Stimulated activated CD4-positive, alpha-beta T cell treated with anti-CD3 and anti-CD28 coated beads, Interleukin-15, amount 100 ng/mL, for 1 hour (primary cell): ENCODE results near the gene FAM47E.
"Not testable (repeated sequence)": the region's sequence is repeated elsewhere in the genome, so short reads cannot be mapped to it uniquely, and the experiment has no call there.

Experiments used
- DNase-seq, 2 donors: peaks; one replicate each; pipeline ENCODE4 v3.0.0-alpha.2; 2020; ENCODE audit warnings: low read depth in 1 of 2, low spot score in 1 of 2

FAM47E gene

DNA sequence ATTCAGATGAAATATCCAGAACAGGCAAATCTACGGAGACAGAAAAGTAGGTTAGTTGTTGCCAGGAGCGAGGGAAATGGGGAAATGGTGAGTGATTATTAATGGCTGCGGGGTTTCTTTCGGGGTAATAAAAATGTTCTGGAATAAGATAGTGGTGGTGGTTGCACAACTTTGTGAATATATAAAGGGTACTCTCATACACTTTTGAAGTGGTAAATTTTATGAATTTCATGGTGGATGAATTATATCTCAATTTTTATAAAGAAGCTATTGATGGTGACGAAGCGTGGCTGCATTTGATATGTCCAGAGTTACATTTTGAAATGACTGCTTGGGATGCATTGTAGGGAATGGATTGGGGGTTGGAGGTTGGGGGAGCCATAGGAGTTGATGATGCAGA lies 16.3 kb downstream of the FAM47E start:
- no peak for DNase-seq

DNA sequence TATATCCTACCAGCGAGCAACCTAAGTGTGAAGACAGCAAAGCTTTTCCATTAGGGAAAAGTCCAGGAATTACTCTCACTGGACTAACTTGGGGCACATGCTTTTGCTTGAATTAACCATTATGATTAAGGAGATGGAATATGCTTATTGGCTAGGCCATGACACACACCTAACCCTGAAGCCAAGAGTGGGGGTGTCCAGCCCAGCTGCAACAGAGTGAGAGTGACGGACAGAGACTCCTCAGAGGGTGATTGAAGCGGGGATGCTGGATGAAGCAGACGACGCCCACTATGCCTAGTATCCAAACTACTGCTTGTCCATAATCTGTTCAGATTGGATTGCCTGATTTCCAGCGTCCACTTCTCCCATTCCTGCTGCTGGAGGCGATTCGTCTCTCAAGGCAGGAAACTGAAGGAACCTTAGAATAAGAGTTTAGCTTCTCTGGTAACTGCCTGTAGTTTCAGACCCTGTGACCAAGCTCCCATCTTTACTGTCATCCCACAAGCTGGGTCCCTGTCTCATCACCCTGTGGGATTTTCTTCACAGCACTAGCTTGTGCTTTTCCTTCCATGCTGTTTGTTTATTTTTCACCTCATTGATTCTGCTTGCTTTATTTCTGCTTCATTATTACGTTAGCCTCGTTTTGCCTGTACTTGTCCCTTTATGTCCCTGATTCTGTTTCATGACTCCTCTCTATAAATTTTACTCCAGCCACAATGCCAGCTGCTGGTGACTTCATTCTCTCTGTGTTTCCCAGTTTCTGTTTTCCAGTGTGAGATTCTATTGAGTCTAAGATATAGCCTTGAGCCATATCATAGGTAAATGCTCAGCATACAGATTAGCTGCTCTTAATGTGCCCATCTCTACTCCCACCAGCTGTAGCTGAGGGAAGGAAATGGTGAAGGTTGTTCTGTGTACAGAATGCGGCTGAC lies 19.0 kb downstream of the FAM47E start:
- DNase-seq, result no peak

DNA sequence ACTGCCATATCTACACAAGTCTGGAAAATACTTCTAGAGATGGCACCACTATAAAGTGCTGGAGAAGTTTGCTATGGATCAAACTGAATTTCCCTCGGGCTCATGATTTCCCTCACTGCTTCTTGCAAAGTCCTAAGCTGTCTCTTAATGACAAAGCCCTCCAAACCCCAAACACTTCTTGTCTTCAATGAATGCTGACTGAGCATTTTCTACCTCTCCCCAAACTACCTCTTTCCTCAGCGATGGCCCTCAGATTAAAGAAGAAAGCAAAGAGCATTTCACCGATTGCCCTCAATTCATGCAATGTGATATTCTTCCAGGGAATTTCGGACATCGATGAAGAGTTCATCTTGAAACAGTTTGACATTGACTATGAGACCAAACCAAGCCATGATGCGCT lies 19.7 kb downstream of the FAM47E start:
- DNase-seq, result no peak

DNA sequence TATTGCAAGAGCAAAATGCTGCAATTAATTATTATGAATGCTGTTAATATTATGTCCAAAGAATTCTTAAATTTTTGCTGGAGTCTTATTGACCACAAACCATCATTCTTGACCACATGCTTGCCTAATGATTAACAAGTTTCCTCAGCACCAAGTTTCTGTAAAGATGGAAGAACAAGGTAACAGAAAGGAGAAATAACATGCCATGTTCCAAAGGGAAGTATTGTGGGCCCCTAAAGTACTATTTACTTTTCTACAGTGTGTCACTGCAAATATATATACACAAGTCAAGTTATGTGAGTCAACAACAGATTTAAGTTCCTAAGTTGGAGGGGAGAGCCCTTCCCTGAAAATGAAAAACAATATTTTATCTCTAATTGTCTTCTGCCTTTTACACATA lies 20.6 kb downstream of the FAM47E start:
- DNase-seq, result no peak

DNA sequence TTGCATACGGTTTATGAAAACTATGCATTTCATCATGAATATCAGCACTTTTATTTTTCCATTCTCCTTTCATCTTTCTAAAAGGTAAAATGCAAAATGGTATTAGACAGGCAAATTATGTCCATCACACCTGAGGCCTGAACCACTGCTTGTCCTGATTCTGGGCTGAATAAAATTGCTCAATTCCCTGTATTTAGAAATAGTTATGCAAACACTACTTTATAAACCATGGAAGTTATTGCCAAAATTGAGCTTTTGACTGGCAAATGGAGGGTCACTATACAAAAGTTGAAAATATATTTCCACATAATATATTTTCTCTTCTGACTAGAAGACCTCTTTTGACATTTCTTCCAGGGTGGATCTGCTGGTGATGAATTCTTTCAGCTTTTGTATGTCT lies 21.1 kb downstream of the FAM47E start:
- no peak for DNase-seq

DNA sequence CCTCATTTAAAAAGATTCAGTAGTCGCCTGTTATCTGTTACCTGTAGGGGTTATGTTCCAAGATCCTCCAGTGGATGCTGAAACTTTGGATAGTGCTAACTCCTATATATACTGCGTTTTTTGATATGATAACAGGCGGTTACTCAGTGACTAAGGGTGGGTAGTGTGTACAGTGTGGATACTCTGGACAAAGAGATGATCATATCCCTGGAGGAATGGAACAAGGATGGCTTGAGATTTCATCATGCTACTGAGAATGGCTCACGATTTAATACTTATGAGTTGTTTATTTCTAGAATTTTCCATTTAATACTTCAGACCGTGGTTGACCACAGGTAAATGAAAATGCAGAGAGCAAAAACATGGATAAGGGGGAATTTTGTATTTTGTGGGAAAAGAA lies 21.5 kb downstream of the FAM47E start:
- no peak for DNase-seq

DNA sequence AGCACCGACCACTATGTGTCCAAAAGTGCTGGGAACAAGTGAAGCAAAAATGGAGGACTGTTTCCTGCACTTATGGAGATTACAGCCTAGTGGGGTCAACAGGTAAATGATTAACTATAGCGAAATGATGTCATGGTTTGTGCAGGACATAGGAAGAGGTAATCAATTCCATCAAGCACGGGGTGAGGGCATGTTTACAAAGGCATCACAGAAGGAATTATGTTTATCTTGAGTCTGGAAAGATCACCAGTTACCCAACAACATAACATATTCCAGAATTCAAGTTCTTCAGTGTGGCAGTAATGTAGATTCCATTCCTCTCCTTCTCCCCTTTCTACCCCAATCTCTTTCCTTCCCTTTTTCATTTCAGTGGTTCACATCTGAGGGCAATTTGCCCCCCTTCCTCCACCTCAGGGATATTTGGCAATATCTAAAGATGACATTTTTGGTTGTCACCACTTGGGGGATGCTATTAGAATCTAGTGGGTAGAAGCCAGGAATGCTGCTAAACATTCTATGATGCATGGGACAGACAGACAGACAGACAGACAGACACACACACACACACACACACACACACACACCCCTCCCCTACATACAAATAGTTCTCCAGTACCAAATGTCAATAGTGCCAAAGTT lies 24.1 kb downstream of the FAM47E start:
- DNase-seq, result no peak

DNA sequence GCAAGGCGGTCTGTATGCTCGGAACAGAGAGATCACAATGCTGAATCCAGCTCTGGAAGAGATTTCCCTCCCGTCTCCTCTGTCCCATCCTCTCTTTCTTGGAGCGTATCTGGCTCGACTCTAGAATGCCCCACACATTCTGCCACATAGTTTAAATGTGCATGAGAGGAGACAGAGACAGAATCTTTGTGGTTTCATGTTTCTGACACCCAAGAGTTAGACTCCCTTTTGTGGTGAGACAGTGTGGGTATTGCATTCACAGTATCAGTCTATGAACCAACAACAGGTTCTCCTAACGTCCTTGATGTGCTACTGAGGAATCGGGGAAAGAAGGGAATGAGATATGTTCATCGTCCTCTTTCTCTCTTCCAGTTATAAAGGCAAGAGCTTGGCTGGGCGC lies 25.3 kb downstream of the FAM47E start:
- DNase-seq, result no peak

DNA sequence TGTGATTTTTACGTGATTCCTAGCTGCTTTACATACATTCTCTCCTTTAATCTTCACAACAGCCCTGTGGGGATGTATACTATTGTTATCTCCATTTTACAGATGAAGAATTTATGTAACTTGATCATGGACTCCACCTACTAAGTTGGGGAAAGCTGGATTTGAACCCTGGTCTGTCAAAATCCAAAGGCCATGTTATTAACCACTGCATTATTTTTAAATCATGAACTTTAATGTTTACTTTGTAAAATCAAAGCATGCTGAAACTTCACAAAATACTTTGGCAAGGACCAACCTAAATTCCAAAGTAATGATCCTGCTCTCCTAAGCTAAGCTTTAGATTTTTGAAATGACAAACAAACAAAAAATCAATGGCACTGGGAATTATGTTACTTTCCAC lies 26.1 kb downstream of the FAM47E start:
- no peak for DNase-seq

DNA sequence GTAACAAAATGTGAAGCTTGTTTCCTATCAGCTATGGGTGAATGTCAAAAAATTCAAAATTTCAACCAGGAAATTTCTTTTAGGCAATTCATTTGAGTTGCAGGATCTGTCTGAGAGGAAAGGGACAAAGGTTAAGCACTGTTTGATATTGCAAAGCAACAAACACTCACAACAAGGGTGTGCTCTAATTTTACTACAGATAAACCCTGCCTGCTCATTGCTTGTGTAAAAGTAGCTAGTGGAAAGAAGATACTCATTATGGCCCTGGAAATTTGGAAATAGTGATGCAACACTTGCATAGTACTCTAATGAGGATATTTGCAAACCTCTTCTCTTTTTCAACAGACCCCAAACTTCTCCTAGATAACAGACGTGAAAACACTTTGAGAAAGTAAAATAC lies 27.1 kb downstream of the FAM47E start:
- DNase-seq, result no peak

DNA sequence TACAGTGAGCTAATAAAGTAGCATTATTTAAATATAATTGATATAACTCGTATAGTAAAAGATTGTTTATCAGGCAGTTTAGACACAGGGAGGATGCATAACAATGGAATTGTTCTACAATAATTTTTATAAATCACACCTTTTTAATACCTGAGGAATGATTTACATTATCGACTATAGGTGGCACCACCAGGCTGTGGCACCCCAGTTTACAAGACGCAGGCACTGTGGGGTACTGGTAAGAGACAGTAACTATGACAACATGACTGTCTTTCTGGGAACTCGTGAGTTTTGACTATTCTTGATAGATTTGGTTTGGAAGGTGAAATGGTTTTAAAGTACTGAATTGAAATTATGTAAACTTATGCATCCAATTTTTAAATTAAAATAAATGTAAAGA lies 27.9 kb downstream of the FAM47E start:
- DNase-seq, result no peak

DNA sequence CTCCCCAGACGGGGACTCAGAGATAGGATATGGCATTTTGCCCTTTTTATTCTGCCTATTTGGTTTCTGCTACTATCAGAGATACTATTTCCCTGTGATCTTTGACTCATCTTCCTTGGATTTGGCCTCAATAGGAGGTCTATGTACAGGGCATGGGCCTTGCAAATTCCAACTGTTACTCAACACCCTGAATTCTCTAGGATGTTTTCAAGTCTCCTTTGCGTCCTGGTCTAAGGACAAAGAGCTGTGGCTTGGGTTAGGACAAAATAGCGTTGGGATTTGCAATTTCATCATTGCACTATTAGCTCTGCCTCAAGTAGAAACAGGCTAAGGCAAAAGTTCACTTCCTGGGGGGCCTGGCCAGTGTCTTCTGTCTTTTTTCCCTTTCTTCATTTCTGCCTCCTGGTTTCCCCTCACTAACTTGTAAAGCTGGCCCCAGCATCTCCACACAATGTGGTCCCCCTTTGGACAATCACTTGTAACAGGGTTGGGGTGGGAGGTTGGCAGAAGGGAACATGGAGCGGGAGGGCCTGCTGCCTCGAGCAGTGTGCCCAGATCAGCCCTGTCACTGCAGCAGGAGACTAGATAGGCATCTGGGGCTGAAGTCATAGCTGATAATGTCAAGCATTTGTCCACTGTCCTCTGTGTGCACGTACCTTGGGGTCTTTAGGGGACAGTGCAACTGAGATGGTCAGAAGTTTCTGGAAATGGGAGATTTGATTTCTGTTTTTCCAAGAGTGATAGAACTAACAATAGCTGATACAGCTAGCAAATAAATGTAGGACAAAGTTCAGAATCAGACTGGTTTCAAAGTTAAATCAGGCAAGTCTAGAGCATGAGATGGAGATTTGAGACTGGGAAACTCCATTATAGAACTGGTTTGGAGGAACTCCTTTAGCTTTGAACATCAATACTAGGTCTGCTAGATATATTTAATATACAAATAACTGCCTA lies 29.2 kb downstream of the FAM47E start:
- no peak for DNase-seq

DNA sequence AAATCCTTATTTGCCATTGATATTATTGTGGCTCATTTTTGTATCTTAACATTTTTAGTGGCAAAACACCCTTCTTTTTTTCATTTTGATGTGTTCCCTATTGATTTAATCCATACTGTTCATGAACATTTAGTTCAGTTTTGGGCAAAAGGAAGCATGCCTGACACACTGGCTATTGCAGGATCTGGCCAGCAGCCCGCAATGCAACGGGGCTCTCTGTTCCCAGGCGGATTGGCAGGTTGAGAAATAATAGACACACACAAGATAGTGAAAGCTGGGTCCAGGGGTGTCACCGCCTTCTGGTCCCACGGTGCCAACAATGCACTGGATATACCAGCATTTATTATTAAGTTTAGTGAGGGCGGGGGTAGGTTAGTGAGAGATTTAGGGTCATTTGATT lies 30.1 kb downstream of the FAM47E start:
- not testable (repeated sequence) for DNase-seq

DNA sequence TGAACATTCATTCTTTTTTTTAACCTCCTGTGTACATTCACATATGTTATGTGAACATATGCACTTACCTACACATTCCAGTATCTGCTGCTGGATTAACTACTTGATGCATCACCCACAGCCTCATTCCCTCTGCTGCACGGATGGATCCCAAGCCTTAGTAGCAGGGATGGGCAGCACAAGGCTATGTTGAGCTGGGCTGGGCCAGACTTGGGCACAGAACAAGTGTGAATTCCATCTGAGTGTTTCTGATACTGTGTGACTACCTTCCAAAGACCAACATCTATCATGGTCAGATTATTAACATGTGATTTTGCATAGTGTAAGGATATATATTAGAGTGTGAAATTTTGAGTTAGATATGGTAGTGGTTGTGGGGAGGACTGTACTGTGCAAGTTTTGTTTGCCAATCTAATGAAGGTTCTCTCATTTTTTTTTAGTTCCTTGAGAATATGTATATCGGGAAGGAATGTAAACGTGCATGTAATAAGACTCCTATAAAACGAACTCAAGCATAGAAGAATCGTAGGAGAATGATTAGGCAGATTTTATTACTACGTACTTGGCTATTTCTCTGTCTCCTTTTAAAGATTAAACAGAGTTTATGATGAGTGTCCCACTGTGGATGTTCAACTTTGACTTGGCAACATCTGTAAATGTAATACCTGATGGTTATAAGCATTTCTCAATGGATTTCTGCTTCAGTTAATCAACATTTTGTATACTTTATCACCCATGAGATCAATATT lies 31.6 kb downstream of the FAM47E start:
- no peak for DNase-seq

DNA sequence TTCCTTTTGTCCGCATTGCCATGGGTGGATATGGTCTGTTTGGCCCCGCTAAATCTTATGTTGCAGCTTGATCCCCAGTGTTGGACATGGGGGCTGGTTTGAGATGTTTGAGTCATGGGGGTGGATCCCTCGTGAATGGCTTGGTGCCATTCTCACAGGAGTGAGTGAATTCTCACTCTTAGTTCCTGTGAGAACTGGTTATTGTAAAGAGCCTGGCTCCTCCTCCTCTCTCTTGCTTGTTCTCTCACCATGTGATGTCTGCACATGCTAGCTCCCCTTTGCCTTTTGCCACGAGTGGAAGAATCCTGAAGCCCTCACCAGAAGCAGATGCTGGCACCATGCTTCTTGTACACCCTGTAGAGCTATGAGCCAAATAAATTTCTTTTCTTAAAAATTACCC lies 32.4 kb downstream of the FAM47E start:
- DNase-seq, result no peak

DNA sequence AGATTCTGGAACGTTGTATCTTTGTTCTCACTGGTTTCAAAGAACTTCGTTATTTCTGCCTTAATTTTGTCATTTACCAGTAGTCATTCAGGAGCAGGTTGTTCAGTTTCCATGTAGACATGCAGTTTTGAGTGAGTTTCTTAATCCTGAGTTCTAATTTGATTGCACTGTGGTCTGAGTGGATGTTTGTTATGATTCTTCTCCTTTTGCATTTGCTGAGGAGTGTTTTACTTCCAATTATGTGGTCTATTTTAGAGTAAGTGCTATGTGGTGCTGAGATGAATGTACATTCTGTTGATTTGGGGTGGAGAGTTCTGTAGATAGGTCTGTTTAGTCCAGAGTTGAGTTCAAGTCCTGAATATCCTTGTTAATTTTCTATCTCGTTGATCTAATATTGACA lies 36.3 kb downstream of the FAM47E start:
- DNase-seq, result not testable (repeated sequence)

DNA sequence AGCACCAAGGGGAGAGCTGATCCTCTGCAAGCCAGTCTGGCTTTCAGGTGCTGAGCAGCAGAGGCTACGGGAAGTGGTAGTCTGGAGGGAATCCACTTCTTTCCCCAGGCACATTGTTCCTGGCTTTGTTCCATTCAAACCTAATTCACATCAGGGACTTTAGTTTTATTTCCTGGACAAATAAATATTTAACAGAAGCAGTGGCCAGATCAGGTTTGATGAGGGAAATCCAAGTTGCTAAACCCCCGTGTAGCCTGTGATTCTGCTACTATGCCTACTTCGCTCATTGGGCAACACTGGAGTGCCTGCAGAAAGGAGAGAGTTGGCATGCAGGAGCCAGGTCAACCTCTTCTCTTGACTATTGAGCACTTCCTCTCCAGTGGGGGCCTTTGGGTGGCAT lies 41.2 kb downstream of the FAM47E start:
- no peak for DNase-seq

DNA sequence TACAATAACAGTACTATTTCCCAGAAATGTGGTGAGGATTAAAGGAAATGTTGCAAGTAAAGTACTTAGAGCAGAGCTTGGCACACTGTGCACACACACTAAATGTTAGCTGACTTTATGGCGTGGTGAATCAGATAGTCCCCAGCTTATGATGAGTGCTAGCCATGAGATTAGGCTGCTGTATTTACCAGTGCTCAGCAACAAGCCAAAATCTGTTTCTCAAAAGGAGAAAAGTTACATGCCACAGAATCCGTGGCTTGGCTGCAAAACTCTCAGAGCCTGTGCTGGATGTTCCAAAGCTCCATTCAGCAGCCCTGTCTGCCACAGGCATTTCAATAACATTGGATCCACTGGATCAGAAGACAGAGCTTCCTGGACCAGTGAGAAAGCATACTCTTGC lies 42.3 kb downstream of the FAM47E start:
- DNase-seq, result no peak

DNA sequence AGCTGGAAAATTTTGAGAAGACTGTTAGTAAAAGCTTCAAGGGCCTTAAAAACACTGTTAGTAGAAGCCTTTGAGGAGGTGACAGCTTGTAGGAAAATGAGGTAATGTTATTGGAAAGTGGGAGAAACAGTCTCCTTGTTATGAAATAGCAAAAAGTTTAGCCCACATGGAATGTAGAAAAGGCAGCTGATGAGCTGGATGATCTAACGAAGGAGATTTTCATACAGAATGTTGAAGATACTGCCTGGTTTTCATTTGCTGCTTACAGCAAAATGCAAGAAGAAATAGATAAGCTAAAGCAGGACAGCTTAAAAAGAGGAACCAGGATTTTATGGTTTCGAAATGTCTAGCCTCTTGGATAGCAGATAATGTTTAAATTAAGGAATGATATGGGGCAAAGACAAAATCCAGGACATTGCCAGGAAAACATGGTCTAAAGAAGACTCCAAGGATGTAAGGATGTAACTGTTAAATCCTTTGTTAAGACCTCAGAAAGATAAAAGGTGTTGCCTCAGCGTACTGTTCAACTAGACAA lies 44.8 kb downstream of the FAM47E start:
- DNase-seq, result no peak

DNA sequence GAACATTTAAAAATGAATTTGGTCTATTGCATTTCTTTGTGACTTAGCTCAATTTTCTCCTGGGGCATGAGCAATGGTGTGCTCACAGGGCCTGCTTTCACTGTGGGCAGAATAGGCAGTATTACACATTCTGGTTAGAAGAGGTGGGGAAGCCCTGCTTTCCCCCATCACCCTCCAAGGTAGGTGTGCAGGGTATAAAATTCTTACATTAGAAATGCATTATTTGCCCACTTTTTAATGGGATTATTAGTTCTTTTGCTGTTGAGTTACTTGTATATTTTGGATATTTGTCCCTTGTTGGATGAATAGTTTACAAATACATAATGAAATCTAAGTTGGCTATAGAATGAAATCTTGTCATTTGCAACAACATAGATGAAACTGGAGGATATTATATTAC lies 46.7 kb downstream of the FAM47E start:
- no peak for DNase-seq

DNA sequence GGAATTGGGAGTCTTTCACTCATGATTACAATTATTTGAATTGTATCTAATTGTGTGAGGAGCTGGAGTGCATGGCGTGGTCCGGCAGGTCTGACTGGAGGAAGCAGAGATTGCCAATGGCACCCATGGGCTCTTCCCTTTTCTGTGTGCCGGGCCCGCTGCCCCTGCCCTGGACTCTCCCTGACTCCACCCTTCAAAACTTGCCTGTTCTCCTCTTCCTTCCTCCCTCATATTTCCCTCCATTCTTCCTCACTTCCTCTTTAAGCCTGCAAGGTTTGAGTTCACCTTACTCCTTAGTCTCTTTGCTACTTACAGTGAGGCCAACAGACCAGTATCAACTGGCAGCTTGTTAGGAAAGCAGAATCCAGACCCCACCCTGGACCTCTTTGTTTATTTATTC lies 48.5 kb downstream of the FAM47E start:
- no peak for DNase-seq
